ENCODE results near the gene DUSP6. TPM values are rescaled to one million over a fixed set of nuclear protein-coding genes. Genes with fewer than 3 reads are reported as not detected.
A peak's percentile ranks its signal among the peaks of the same experiment; 100 is the strongest.

DUSP6 gene
- total and polyA plus RNA-seq, 4 donors: 24.1 to 37.0 (median 35.3) TPM

DNA sequence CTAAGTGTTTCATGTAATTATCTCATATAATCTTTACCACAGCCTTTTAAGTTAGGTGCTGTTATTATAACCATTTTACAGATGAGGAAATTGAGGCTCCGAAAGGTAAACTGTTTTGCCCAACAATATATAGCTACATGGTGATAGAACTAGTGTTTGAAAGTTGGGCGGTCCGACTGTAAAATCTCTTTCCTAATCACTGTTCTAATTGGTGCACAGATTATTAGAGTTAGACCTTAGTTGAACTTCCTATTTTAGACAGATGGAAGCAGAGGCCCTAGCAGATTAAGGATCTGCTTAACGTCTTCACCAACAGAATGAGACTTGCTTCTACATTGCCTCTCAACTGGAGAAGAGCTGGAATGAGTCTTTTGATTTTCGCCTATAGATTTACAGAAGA lies 30.0 kb upstream of the DUSP6 start:
- 72% methylated on average over 5 of the region's 5 CpGs for WGBS
- Histone ChIP-seq H3K9ac (ENCODE audit: low read depth in 1 of 2, low read length in 2 of 2) (peak overlapping the region in 1 of 2 donors; percentile 81), H3K27ac (ENCODE audit: low read depth in 1 of 2, low read length in 2 of 2) (peak overlapping the region; percentile 89 to 90), H3K36me3 (ENCODE audit: control insufficient read depth in 4 of 4, insufficient read depth in 3 of 4, low read depth in 1 of 4, low read length in 3 of 4) (peaks cover 0 to 2% (median 0%) of the 10 kb centered on the region in 4 donors), H3K9me3 (ENCODE audit: control insufficient read depth in 4 of 4, low read length in 3 of 4) (no peaks in the 10 kb centered on the region), H3K4me1 (ENCODE audit: control insufficient read depth in 4 of 4, insufficient read depth in 4 of 4, low read length in 3 of 4) (peaks cover 13 to 83% (median 64%) of the 10 kb centered on the region in 4 donors), H3K4me3 (ENCODE audit: low read depth in 1 of 3, low read length in 3 of 3) (no peak overlapping the region), H3K27me3 (ENCODE audit: control insufficient read depth in 4 of 4, insufficient read depth in 4 of 4, low read length in 3 of 4) (no peaks in the 10 kb centered on the region)
- TF ChIP-seq, protein P1, sequence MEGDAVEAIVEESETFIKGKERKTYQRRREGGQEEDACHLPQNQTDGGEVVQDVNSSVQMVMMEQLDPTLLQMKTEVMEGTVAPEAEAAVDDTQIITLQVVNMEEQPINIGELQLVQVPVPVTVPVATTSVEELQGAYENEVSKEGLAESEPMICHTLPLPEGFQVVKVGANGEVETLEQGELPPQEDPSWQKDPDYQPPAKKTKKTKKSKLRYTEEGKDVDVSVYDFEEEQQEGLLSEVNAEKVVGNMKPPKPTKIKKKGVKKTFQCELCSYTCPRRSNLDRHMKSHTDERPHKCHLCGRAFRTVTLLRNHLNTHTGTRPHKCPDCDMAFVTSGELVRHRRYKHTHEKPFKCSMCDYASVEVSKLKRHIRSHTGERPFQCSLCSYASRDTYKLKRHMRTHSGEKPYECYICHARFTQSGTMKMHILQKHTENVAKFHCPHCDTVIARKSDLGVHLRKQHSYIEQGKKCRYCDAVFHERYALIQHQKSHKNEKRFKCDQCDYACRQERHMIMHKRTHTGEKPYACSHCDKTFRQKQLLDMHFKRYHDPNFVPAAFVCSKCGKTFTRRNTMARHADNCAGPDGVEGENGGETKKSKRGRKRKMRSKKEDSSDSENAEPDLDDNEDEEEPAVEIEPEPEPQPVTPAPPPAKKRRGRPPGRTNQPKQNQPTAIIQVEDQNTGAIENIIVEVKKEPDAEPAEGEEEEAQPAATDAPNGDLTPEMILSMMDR (IDR thresholded peaks at IDR 0.05; ENCODE audit: low read depth, low read length, missing input control): no peak
- no peak for TF ChIP-seq FOXA1 (IDR thresholded peaks at IDR 0.05)
- no peak for TF ChIP-seq JUND (IDR thresholded peaks at IDR 0.05)
- no peak for TF ChIP-seq FOXA2 (IDR thresholded peaks at IDR 0.05)
- no peak for TF ChIP-seq YY1 (IDR thresholded peaks at IDR 0.05)
- TF ChIP-seq, protein P2, sequence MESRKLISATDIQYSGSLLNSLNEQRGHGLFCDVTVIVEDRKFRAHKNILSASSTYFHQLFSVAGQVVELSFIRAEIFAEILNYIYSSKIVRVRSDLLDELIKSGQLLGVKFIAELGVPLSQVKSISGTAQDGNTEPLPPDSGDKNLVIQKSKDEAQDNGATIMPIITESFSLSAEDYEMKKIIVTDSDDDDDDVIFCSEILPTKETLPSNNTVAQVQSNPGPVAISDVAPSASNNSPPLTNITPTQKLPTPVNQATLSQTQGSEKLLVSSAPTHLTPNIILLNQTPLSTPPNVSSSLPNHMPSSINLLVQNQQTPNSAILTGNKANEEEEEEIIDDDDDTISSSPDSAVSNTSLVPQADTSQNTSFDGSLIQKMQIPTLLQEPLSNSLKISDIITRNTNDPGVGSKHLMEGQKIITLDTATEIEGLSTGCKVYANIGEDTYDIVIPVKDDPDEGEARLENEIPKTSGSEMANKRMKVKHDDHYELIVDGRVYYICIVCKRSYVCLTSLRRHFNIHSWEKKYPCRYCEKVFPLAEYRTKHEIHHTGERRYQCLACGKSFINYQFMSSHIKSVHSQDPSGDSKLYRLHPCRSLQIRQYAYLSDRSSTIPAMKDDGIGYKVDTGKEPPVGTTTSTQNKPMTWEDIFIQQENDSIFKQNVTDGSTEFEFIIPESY (IDR thresholded peaks at IDR 0.05): no peak
- DNase-seq (ENCODE audit: low spot score): no peak

DNA sequence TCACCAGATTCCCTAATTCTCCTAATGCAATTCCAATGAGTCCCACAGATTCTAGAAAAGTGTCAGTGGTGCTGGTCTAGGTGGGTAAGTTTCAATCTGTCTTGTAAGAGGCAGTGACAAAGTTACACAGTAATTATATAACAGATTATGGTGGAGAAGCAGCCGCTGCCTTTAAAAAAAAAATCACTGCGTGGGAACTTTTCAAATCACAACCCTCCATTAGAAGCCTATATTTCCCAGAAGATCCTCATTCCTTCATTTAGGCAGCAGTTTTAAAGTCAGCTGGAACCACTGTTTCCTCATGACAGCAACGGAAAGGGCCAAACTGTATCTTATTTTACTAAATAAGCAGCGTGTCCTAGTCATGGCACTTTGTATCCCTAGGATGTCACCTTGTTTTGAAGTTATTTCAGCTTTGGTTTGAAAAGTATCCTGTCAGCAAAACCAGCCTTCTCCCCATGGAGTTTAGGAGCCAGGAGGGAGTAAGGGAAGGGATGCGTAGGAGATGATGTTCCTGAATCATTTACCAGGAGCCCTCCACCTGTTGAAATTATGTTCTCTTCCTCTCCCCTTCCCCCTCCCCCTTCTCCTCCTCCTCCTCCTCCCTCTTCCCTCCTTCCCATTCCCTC lies 27.7 kb upstream of the DUSP6 start:
- no peak for DNase-seq (ENCODE audit: low spot score)
- Histone ChIP-seq H3K4me3 (ENCODE audit: low read depth in 1 of 3, low read length in 3 of 3) (no peak overlapping the region), H3K27ac (ENCODE audit: low read depth in 1 of 2, low read length in 2 of 2) (peak overlapping the region; percentile 54 to 70), H3K27me3 (ENCODE audit: control insufficient read depth in 4 of 4, insufficient read depth in 4 of 4, low read length in 3 of 4) (no peaks in the 10 kb centered on the region), H3K9ac (ENCODE audit: low read depth in 1 of 2, low read length in 2 of 2) (no peak overlapping the region), H3K4me1 (ENCODE audit: control insufficient read depth in 4 of 4, insufficient read depth in 4 of 4, low read length in 3 of 4) (peaks cover 13 to 75% (median 54%) of the 10 kb centered on the region in 4 donors), H3K36me3 (ENCODE audit: control insufficient read depth in 4 of 4, insufficient read depth in 3 of 4, low read depth in 1 of 4, low read length in 3 of 4) (peaks cover 0 to 2% (median 0%) of the 10 kb centered on the region in 4 donors), H3K9me3 (ENCODE audit: control insufficient read depth in 4 of 4, low read length in 3 of 4) (no peaks in the 10 kb centered on the region)
- TF ChIP-seq, protein P3, sequence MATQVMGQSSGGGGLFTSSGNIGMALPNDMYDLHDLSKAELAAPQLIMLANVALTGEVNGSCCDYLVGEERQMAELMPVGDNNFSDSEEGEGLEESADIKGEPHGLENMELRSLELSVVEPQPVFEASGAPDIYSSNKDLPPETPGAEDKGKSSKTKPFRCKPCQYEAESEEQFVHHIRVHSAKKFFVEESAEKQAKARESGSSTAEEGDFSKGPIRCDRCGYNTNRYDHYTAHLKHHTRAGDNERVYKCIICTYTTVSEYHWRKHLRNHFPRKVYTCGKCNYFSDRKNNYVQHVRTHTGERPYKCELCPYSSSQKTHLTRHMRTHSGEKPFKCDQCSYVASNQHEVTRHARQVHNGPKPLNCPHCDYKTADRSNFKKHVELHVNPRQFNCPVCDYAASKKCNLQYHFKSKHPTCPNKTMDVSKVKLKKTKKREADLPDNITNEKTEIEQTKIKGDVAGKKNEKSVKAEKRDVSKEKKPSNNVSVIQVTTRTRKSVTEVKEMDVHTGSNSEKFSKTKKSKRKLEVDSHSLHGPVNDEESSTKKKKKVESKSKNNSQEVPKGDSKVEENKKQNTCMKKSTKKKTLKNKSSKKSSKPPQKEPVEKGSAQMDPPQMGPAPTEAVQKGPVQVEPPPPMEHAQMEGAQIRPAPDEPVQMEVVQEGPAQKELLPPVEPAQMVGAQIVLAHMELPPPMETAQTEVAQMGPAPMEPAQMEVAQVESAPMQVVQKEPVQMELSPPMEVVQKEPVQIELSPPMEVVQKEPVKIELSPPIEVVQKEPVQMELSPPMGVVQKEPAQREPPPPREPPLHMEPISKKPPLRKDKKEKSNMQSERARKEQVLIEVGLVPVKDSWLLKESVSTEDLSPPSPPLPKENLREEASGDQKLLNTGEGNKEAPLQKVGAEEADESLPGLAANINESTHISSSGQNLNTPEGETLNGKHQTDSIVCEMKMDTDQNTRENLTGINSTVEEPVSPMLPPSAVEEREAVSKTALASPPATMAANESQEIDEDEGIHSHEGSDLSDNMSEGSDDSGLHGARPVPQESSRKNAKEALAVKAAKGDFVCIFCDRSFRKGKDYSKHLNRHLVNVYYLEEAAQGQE (IDR thresholded peaks at IDR 0.05): no peak
- TF ChIP-seq, protein P1 (IDR thresholded peaks at IDR 0.05; ENCODE audit: low read depth, low read length, missing input control): no peak
- TF ChIP-seq RXRA (IDR thresholded peaks at IDR 0.05) (no peak), JUND (IDR thresholded peaks at IDR 0.05) (no peak), SP1 (IDR thresholded peaks at IDR 0.05) (no peak), NR2F2 (IDR thresholded peaks at IDR 0.05) (no peak), HNF4A (conservative IDR thresholded peaks at IDR 0.05) (no peak)
- WGBS: 69% methylated on average over 5 of the region's 5 CpGs

Data from liver (tissue), 9 donors.